COLO829 (cell line): ENCODE measurements around the gene XYLT1.
"Not testable (repeated sequence)": the region's sequence is repeated elsewhere in the genome, so short reads cannot be mapped to it uniquely, and the experiment has no call there.

ENCODE experiments used
- DNase-seq: peaks from one replicate; pipeline ENCODE4 v3.0.0; 2012; ENCODE audit warnings: low spot score

XYLT1 gene

GRCh38 chr16:17335406-17335805 is 135.4 kb downstream of the XYLT1 start:
- DNase-seq = not testable (repeated sequence)

GRCh38 chr16:17334096-17334495 is 136.7 kb downstream of the XYLT1 start:
- DNase-seq = no peak

- no peak for DNase-seq
These were observed 137.5 kb downstream of the XYLT1 start for GRCh38 chr16:17333229-17333628.

GRCh38 chr16:17331991-17332390 is 138.8 kb downstream of the XYLT1 start:
- DNase-seq = no peak

GRCh38 chr16:17331071-17331607 is 139.6 kb downstream of the XYLT1 start:
- DNase-seq = no peak

- no peak for DNase-seq
These were observed 140.7 kb downstream of the XYLT1 start for GRCh38 chr16:17330044-17330443.

GRCh38 chr16:17329391-17329790 is 141.4 kb downstream of the XYLT1 start:
- no peak for DNase-seq

GRCh38 chr16:17328932-17329331 is 141.8 kb downstream of the XYLT1 start:
- DNase-seq = no peak

GRCh38 chr16:17327664-17328335 is 143.0 kb downstream of the XYLT1 start:
- no peak for DNase-seq

GRCh38 chr16:17325476-17326143 is 145.2 kb downstream of the XYLT1 start:
- DNase-seq = no peak

- DNase-seq = no peak
These were observed 146.3 kb downstream of the XYLT1 start for GRCh38 chr16:17324451-17324850.

GRCh38 chr16:17323171-17323570 is 147.6 kb downstream of the XYLT1 start:
- DNase-seq = no peak

GRCh38 chr16:17321824-17322223 is 148.9 kb downstream of the XYLT1 start:
- no peak for DNase-seq

- no peak for DNase-seq
These were observed 150.8 kb downstream of the XYLT1 start for GRCh38 chr16:17320009-17320408.

GRCh38 chr16:17318238-17318637 is 152.5 kb downstream of the XYLT1 start:
- no peak for DNase-seq

GRCh38 chr16:17316005-17316404 is 154.8 kb downstream of the XYLT1 start:
- no peak for DNase-seq

GRCh38 chr16:17313793-17314547 is 156.8 kb downstream of the XYLT1 start:
- DNase-seq = no peak

GRCh38 chr16:17313085-17313611 is 157.6 kb downstream of the XYLT1 start:
- peak; percentile 50 for DNase-seq

- DNase-seq = no peak
These were observed 158.6 kb downstream of the XYLT1 start for GRCh38 chr16:17312094-17312710.

GRCh38 chr16:17311333-17312093 is 159.2 kb downstream of the XYLT1 start:
- DNase-seq = no peak

GRCh38 chr16:17309510-17309909 is 161.2 kb downstream of the XYLT1 start:
- no peak for DNase-seq
